Measurements from ENCODE around the gene HERC4. TPM values are rescaled to one million over a fixed set of nuclear protein-coding genes. Genes with fewer than 3 reads are reported as not detected.
"Not testable (repeated sequence)": the region's sequence is repeated elsewhere in the genome, so short reads cannot be mapped to it uniquely, and the experiment has no call there.

Gene HERC4
- total RNA-seq, 1 experiment from 2014 or later, result 36.5 TPM

- Histone ChIP-seq H2AFZ (ENCODE audit: low read depth, low read length, poor library complexity, severe bottlenecking) (no peak overlapping the region), H3K4me2 (ENCODE audit: low read length) (no peak overlapping the region), H3K27ac (ENCODE audit: low read depth, low read length) (no peak overlapping the region), H3K79me2 (ENCODE audit: insufficient read depth, low read length) (peaks cover 31% of the 10 kb centered on the region), H3K9me3 (ENCODE audit: control insufficient read depth in 1 of 2, insufficient read depth in 1 of 2, low read depth in 1 of 2, low read length in 2 of 2) (no peaks in the 10 kb centered on the region), H4K20me1 (ENCODE audit: insufficient read depth) (no peaks in the 10 kb centered on the region), H3K9ac (ENCODE audit: low read length) (no peak overlapping the region), H3K4me3 (replicated peaks in 1 of 2; ENCODE audit: low read depth in 1 of 2, low read length in 2 of 2) (no peak overlapping the region), H3K4me1 (ENCODE audit: control insufficient read depth in 1 of 2, insufficient read depth in 2 of 2, low read length in 2 of 2) (peaks cover 9 to 17% of the 10 kb centered on the region in 2 experiments), H3K9me2 (ENCODE audit: insufficient read depth) (no peaks in the 10 kb centered on the region), H3K27me3 (ENCODE audit: insufficient read depth, low read length) (no peaks in the 10 kb centered on the region), H3K36me3 (ENCODE audit: control insufficient read depth in 1 of 2, insufficient read depth in 2 of 2, low read length in 2 of 2) (no peaks in the 10 kb centered on the region; a peak in 1 of 4 replicates)
- BruUV-seq (replicated peaks), result no TSS peak
- CTCF ChIA-PET, result interaction anchor here (1.4 kb wide), 1 partner anchor 79 kb away, joined by 3 read pairs; no protein-coding TSS in a partner anchor
- no peak for DNase-seq (ENCODE audit: low read depth, low spot score)
- POLR2A ChIA-PET, result no interaction called here
- ATAC-seq, result no peak
- RAD21 ChIA-PET (ENCODE audit: low non-redundant PET in 1 of 2, low total read pairs in 2 of 2, uncharacterized antibody in 2 of 2, unreplicated experiment in 2 of 2), result no interaction called here
- intact Hi-C loops (cut with micrococcal nuclease), result no loop called here
- TF ChIP-seq MAX (IDR thresholded peaks at IDR 0.05) (no peak), EZH2 (IDR thresholded peaks at IDR 0.05) (no peak), ELF1 (IDR thresholded peaks at IDR 0.05; ENCODE audit: borderline replicate concordance, low read depth) (no peak), FOSL1 (IDR thresholded peaks at IDR 0.05; ENCODE audit: low read depth) (no peak), EGR1 (IDR thresholded peaks at IDR 0.05; ENCODE audit: low read depth) (no peak), CTCF (IDR thresholded peaks at IDR 0.05 in 2 of 3, conservative IDR thresholded peaks at IDR 0.05 in 1 of 3; ENCODE audit: borderline replicate concordance in 1 of 3, insufficient read depth in 1 of 3, low read depth in 2 of 3, low read length in 2 of 3) (no peak), TCF7L2 (IDR thresholded peaks at IDR 0.05; ENCODE audit: borderline replicate concordance, extremely low read depth, insufficient read depth, insufficient read length) (no peak), EZH2phosphoT487 (IDR thresholded peaks at IDR 0.05; ENCODE audit: borderline replicate concordance) (no peak), RAD21 (IDR thresholded peaks at IDR 0.05; ENCODE audit: low read depth) (no peak), SRF (IDR thresholded peaks at IDR 0.05; ENCODE audit: low read depth) (no peak), YY1 (IDR thresholded peaks at IDR 0.05; ENCODE audit: extremely low read depth, insufficient replicate concordance, low read depth, low read length) (no peak), POLR2AphosphoS5 (IDR thresholded peaks at IDR 0.05; ENCODE audit: low read depth, low read length) (no peak), ZNF274 (IDR thresholded peaks at IDR 0.05; ENCODE audit: low read depth, low read length) (no peak), JUND (IDR thresholded peaks at IDR 0.05) (no peak), ZFX (IDR thresholded peaks at IDR 0.05) (no peak), CBX3 (IDR thresholded peaks at IDR 0.05; ENCODE audit: low read depth) (no peak), ATF3 (IDR thresholded peaks at IDR 0.05) (no peak), SP1 (IDR thresholded peaks at IDR 0.05; ENCODE audit: low read depth) (no peak)
Observed at GRCh38 chr10:68077026-68077425, 1.9 kb upstream of the HERC4 start.

GRCh38 chr10:68076081-68076480 lies 998 bp upstream of the HERC4 start:
- H2AFZ ChIP-seq (ENCODE audit: low read depth, low read length, poor library complexity, severe bottlenecking); POLR2A ChIA-PET; CTCF ChIA-PET; H3K9me3 ChIP-seq (ENCODE audit: control insufficient read depth in 1 of 2, insufficient read depth in 1 of 2, low read depth in 1 of 2, low read length in 2 of 2); intact Hi-C loops (cut with micrococcal nuclease); H3K36me3 ChIP-seq (ENCODE audit: control insufficient read depth in 1 of 2, insufficient read depth in 2 of 2, low read length in 2 of 2); H3K27ac ChIP-seq (ENCODE audit: low read depth, low read length); ATAC-seq; RAD21 ChIA-PET (ENCODE audit: low non-redundant PET in 1 of 2, low total read pairs in 2 of 2, uncharacterized antibody in 2 of 2, unreplicated experiment in 2 of 2); H3K4me3 ChIP-seq (replicated peaks in 1 of 2; ENCODE audit: low read depth in 1 of 2, low read length in 2 of 2); H3K4me2 ChIP-seq (ENCODE audit: low read length); H3K9ac ChIP-seq (ENCODE audit: low read length); DNase-seq (ENCODE audit: low read depth, low spot score); H4K20me1 ChIP-seq (ENCODE audit: insufficient read depth); H3K27me3 ChIP-seq (ENCODE audit: insufficient read depth, low read length); H3K9me2 ChIP-seq (ENCODE audit: insufficient read depth); BruUV-seq (replicated peaks): not testable (repeated sequence)
- H3K79me2 ChIP-seq (ENCODE audit: insufficient read depth, low read length), result peaks cover 40% of the 10 kb centered on the region
- H3K4me1 ChIP-seq (ENCODE audit: control insufficient read depth in 1 of 2, insufficient read depth in 2 of 2, low read length in 2 of 2), result peaks cover 9 to 17% of the 10 kb centered on the region in 2 experiments
